H1 (cell line): ENCODE results near the gene TMBIM1. TPM values are rescaled to one million over a fixed set of nuclear protein-coding genes. Genes with fewer than 3 reads are reported as not detected.

Source experiments
- ASH2L ChIP-seq: fragments of 200-600, 300-600 bp; sonication (generic); IDR thresholded peaks from one replicate; pipeline ENCODE4 v1.7.1; 2017; ENCODE audit warnings: low read length
- BCL11A ChIP-seq, 2 experiments: IDR thresholded peaks; one replicate each; pipeline ENCODE4 v1.6.1; 2011; ENCODE audit warnings: low read depth in 2 of 2, low read length in 2 of 2, mild to moderate bottlenecking in 2 of 2
- CEBPB ChIP-seq: IDR thresholded peaks from 2 replicates; pipeline ENCODE4 v1.6.1; 2012; ENCODE audit warnings: low read depth, low read length
- EGR1 ChIP-seq: IDR thresholded peaks from 2 replicates; pipeline ENCODE4 v1.6.1; 2011; ENCODE audit warnings: low read depth, low read length, borderline replicate concordance
- GTF2F1 ChIP-seq: IDR thresholded peaks from 2 replicates; pipeline ENCODE4 v1.6.1; 2012; ENCODE audit warnings: low read depth, low read length, improper control_type of control experiment, borderline replicate concordance
- POLR2A ChIP-seq, 2 experiments: IDR thresholded peaks; 1 replicate in 1 of 2; 2 replicates in 1 of 2; pipeline ENCODE4 v1.6.1; 2011; ENCODE audit warnings: low read depth in 2 of 2, low read length in 2 of 2, mild to moderate bottlenecking in 2 of 2; ENCODE audit errors: control extremely low read depth in 1 of 2
- RAD21 ChIP-seq, 2 experiments: IDR thresholded peaks in 1 of 2; conservative IDR thresholded peaks in 1 of 2; 2 replicates each; pipeline ENCODE4 v1.6.1; 2011; ENCODE audit warnings: low read depth in 2 of 2, low read length in 2 of 2, improper control_type of control experiment in 1 of 2, inconsistent platforms in 1 of 2, mild to moderate bottlenecking in 1 of 2, moderate library complexity in 1 of 2
- RXRA ChIP-seq: IDR thresholded peaks from 2 replicates; pipeline ENCODE4 v1.6.1; 2011; ENCODE audit warnings: low read depth, mild to moderate bottlenecking, low read length, moderate library complexity; ENCODE audit not compliant: insufficient read depth
- SP2 ChIP-seq: IDR thresholded peaks from 2 replicates; pipeline ENCODE4 v1.6.1; 2012; ENCODE audit warnings: mild to moderate bottlenecking, low read length, inconsistent platforms
- YY1 ChIP-seq: IDR thresholded peaks from 2 replicates; pipeline ENCODE4 v1.6.1; 2011; ENCODE audit warnings: low read depth, mild to moderate bottlenecking, low read length
- polyA plus RNA-seq, 7 experiments: library from polyadenylated mRNA; depleted of rRNA in 3 of 7; stranded (reverse) in 5 of 7; unstranded in 2 of 7; fragments of >200 nt in 5 of 7; fragments of 200-250 nt in 2 of 7; gene quantifications; 1 replicate in 5 of 7; 2 replicates in 1 of 7; 4 replicates in 1 of 7; pipeline versions ENCODE4 v1.2.1 to v1.2.3, GENCODE V29; 2011 to 2013; ENCODE audit warnings: missing spikeins in 2 of 7, mixed read lengths in 2 of 7
- total RNA-seq: library from RNA; stranded (reverse); fragmentation: NEBNext Ultra II Directional; extraction: Animal tissue kit (Norgen Biotek cat#: 25700); gene quantifications from 2 replicates; pipeline ENCODE4 v1.2.1, GENCODE V29; 2021

TMBIM1 gene
- total and polyA plus RNA-seq, 2 of the 8 experiments (the other 6 are each of a cell fraction or from before 2014, with no cell fraction given) = 22.1 to 36.8 TPM

GRCh38 chr2:218301176-218301819, 9.0 kb upstream of the TMBIM1 start (continued):
- TF ChIP-seq ASH2L = no peak
- 0 out of 2 replicates have a peak, but pooled peaks have one; percentile 6 for TF ChIP-seq CEBPB
- no peak for TF ChIP-seq EGR1
- no peak for TF ChIP-seq BCL11A (IDR thresholded peaks at IDR 0.05; ENCODE audit: low read depth in 2 of 2, low read length in 2 of 2)
- peak; percentile 46; the same call in 1 of the 2 replicates for TF ChIP-seq YY1
- TF ChIP-seq RAD21 (IDR thresholded peaks at IDR 0.05 in 1 of 2, conservative IDR thresholded peaks at IDR 0.05 in 1 of 2; ENCODE audit: low read depth in 2 of 2, low read length in 2 of 2) = peak; percentile 96 to 98
- no peak for TF ChIP-seq SP2
- TF ChIP-seq RXRA = no peak
- no peak for TF ChIP-seq POLR2A (IDR thresholded peaks at IDR 0.05; ENCODE audit: control extremely low read depth in 1 of 2, low read depth in 2 of 2, low read length in 2 of 2)
- no peak for TF ChIP-seq GTF2F1
